Smooth muscle cell of the brain vasculature (primary cell): ENCODE measurements around the gene ALPI.
"Not testable (repeated sequence)": the region's sequence is repeated elsewhere in the genome, so short reads cannot be mapped to it uniquely, and the experiment has no call there.

Experiments used
- DNase-seq: peaks from one replicate; pipeline ENCODE4 v3.0.0-alpha.2; 2012; ENCODE audit warnings: low read depth, low spot score

ALPI gene

DNA sequence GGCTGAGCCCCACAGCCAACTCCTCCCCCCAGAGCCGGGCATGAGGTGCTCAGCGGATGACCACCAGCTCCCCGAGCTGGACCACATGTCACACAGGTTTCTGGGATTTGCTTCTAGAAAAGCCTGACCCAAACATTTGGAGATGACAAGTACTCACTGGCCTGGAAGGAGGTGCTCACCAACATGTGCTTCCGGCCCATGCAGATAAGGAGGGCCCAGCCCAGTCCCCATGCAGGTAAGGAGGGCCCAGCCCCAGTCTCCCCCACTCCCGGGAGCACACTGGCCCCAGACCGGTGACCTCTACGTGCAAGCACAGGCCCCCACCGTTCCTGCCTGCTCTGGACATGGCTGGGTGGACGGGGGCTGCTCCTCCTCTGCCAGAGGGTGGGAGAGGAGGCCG, 14.0 kb upstream of the ALPI start:
- DNase-seq = not testable (repeated sequence)

DNA sequence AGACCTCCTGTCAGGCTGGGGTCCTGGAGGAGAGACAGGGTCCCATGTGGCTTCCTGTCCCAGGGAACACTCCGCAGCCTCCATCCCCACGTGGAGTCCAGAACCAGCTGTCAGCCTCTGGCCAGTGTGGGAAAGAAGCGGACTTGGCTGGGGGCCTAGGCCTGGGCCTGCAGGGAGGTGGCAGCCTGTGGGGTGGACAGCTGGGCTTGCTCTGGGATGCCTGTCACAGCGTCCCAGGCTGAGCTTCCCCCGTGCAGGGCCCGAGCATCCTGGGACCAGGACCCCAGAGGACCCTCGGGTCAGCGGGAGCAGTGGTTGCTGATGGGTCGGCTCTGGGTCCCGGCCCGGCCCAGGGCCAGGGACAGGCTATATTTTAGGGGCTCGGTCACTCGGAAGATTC, 13.5 kb upstream of the ALPI start:
- DNase-seq = not testable (repeated sequence)

DNA sequence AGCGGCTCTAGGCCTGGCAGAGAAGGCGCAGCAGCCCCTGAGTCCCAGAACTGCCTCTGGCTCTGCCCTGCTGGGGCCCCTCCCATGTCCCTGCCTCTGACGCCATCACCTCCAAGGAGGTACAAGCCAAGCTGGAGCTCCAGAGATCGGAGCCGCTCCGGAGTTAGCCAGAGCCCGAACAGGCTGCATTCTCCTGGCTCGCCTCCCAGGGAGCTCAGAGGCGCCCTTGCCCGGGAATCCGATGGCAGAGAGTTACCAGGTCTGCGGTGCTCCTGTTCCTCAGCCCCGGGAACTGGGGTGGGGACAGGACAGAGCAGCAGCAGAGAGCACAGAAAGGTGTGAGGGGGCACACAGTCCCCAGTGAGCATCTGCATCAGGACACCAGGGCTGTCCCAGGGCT, 12.9 kb upstream of the ALPI start:
- DNase-seq = not testable (repeated sequence)

DNA sequence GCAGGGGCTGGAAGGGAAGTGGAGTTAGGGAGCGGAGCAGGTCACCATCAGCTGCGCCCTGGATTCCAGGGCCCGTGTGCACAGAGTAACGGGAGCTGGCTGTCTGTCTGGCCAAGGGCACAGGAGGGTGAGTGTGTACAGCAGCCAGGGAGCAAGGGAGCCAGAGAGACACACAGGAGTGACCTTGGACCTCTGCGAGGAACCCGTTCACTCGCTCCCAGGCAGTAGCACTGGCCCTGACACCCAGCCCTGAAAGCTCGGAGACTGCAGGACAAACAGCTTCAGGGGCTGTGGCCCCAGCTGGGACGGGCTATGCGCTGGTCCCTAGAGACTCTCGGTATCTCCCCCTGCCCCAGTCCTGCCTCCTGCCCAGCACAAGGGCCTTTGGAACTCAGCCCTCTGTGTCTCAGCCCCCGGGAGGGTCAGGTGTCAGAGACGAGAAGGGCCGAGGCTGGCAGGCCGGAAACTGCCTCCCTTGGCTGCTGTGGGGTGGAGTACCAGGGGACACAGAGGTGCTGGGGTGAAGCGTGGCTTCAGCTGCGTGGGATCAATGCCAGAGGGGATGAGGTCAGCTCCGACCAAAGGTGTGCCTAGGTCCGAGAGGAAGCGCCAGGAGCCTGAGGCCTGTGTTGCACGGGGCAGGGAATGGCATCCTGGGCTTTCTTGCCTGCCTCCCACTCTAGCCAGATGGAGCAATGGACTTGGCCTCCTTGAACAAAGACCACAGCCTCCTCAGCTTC, 12.1 kb upstream of the ALPI start:
- DNase-seq = not testable (repeated sequence)

GRCh38 chr2:232444409-232445148, 11.4 kb upstream of the ALPI start:
- DNase-seq = no peak

- DNase-seq = not testable (repeated sequence)
Observed at GRCh38 chr2:232445149-232445885, 10.6 kb upstream of the ALPI start.

GRCh38 chr2:232446266-232446777, 9.6 kb upstream of the ALPI start:
- DNase-seq = not testable (repeated sequence)

DNA sequence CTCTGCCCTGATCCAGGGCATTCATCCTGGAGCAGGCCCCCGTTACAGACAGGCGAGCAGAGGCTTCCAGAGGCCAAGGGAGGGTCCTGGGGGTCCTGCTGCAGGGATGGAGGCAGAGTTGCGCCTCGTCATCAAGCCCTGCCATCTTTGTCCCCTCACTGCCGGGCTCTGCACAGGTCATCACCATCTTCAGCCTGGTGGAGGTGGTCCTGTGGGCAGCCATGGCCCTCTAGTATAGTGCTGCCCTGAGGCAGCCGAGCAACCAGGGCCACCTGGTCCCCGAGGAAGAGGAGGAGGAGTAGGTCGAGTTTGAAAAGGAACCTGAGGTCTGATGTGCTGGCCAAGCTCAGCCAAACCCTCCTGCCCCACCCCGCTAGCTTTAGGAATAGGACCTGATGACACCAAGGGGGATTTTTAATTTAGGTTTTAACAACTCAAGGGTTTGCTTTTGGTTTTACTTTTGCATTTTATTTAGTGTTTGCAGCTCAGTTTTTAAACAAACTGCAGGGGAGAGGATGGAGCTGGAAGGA, 8.8 kb upstream of the ALPI start:
- no peak for DNase-seq

DNA sequence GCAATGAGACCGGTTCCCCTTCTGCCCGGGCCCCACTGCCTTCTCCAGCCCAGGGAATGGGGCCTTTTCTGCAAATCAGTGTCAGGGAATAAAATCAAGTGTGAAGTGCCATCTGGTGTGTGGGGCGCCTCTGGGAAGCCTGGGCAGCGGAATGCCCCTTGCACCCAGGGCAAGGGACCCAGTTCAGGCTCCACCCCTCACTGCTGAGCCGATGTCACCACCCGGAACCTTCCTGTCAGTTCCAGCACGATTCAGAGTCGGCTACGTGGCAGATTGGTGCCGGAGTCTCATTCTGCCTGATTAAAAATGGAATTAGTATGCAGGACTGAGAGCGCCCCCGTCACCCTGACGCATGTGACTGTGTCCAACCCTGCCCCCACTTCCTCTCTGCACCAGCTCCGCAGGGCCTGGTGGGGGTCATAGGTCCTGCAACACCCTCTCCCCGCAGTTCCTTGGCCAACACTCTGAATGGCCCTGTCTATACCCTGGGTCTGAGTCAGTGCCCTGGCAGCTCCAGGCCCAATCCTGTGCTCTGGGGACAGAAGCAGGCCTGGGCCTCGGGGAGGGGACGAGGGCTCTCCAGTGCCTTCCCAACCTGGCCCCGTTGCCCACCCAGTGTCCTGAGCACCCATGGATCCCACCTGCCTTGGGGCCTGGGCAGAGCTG, 8.2 kb upstream of the ALPI start:
- no peak for DNase-seq

- no peak for DNase-seq
Observed at GRCh38 chr2:232448304-232448690, 7.7 kb upstream of the ALPI start.

DNA sequence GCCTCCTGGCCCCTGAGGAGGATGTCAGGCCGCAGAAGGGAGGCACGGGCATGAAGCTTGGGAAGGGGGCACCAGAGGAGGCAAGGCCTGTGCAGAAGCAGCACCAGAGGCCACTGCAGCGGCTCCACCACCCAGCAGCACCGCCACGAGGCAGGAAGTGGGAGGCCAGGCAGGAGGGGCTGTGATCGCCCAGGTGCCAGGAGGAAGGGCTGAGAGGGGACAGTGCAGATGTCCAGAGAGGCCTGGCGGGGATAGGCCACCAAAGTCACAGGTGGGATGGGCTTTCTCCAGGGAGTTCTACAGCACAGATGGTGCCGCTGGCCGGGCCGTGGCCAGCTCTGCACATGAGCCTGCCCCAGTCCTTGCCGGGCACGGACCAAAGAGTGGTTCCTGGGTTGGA, 6.0 kb upstream of the ALPI start:
- no peak for DNase-seq

DNA sequence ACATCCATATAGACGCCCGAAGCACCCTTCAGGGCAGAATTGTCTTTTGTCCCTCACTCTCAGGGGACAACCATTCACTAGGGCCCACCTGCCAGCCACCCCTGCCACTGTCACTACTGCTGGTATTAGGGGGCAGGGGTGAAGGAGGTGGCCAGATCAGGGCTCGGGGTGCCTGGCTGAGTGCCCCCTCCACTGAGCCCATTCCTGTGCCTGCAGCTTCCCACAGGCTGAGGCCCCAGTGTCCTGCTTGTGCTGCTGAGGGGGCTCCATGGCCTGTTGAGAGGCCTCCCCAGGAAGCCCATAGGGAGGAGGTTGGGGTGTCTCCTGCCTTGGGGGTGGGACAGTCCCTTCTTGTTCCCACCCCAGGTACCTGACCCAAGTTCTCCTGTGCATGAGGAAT, 4.3 kb upstream of the ALPI start:
- not testable (repeated sequence) for DNase-seq

- DNase-seq = no peak
Observed at GRCh38 chr2:232454630-232455029, 1.3 kb upstream of the ALPI start.

DNA sequence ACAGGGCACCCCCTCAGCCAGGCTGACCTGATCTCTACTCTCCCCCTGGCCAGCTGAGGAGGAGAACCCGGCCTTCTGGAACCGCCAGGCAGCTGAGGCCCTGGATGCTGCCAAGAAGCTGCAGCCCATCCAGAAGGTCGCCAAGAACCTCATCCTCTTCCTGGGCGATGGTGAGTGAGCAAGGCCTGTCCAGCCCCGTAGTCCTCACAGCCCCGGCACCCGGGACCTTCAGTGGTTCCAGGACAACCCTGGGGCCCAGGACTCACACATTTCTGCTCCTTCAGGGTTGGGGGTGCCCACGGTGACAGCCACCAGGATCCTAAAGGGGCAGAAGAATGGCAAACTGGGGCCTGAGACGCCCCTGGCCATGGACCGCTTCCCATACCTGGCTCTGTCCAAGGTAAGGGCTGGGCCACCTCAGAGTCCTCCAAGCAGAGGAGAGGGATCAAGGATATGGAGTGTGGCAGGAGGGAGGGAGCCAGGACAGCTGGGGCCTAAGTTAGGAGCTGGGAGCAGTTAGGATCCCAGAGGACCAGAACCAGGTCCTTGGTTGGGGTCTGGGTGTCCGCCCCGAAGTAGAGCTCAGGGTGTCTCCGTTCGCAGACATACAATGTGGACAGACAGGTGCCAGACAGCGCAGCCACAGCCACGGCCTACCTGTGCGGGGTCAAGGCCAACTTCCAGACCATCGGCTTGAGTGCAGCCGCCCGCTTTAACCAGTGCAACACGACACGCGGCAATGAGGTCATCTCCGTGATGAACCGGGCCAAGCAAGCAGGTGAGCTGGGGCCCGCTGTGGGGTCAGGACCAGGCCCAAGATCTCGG, 555 bp downstream of the ALPI start:
- no peak for DNase-seq

- DNase-seq = no peak
Observed at GRCh38 chr2:232457121-232458011, 1.4 kb downstream of the ALPI start.

GRCh38 chr2:232458051-232458660, 2.2 kb downstream of the ALPI start:
- no peak for DNase-seq

DNA sequence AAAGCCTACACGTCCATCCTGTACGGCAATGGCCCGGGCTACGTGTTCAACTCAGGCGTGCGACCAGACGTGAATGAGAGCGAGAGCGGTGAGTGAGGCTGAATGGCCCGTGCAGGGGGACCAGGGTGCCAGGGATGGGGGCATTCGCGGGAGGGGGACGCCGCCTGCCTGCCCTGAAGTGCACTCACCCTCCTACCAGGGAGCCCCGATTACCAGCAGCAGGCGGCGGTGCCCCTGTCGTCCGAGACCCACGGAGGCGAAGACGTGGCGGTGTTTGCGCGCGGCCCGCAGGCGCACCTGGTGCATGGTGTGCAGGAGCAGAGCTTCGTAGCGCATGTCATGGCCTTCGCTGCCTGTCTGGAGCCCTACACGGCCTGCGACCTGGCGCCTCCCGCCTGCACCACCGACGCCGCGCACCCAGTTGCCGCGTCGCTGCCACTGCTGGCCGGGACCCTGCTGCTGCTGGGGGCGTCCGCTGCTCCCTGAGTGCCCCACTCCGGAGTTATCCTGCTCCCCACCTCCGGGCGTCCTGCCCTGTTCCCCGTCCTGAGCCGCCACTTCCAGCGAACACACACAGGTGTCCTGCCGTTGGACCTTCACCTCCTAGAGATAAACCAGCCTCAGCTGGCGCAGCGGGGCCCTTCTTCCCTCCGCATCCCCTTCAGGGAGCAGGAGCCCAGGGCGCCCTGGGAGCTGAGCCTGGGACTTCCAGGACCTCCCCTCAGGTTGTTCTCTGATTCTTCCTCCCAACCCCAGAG, 2.9 kb downstream of the ALPI start:
- no peak for DNase-seq

DNA sequence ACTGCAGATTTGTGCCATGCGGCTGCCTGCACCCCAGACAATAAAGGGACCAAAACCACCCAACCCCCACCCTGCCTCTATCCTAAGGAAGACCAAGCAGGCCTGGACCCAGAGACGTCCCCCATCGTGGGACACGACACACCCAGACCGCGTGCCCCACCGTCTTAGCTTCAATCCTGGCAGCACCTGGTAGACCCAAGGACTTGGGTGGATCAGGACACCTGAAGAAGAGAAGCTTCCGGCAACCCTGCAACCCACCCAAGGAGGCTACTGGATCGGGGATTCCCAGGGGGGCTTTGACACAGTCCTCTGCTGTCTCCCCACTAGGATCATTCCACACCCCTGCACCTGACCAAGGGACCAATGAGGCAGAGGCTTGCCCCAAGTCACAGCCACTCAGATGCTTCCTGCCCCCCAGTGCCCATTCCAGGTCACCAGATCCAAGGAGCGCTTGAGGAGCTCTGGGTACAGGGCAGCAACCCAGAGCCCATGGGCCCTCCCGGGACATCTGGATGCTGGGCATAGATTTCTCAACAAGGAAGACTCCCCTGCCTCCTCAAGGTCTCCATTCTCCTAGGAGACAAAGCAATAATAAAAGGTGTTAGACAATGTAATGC, 3.6 kb downstream of the ALPI start:
- no peak for DNase-seq
